Measurements from ENCODE around the gene NELL1. TPM values are rescaled to one million over a fixed set of nuclear protein-coding genes. Genes with fewer than 3 reads are reported as not detected.

NELL1 gene
- not detected for total RNA-seq

GRCh38 chr11:20668844-20669819, at the start of gene NELL1:
TSS of gene NELL1 (plus strand) at chr11:20669586.
- in situ Hi-C loops (cut with MboI; ENCODE audit: low sequenced_read_pairs in 4 of 4) (loop anchor here in 1 of 4 donors (10.0 kb wide), 1 partner anchor 1466 kb away; no protein-coding TSS in a partner anchor), intact Hi-C loops (cut with DNase I; ENCODE audit: low total_unique reads) (loop anchor here (5.0 kb wide), 1 partner anchor 718 kb away; no protein-coding TSS in a partner anchor)
- peaks cover 47 to 57% (median 50%) of the 10 kb centered on the region in 3 donors for H3K27me3 ChIP-seq
- DNase-seq (no peak), ATAC-seq (no peak)
- no peaks in the 10 kb centered on the region for H3K9me3 ChIP-seq
- H3K4me3 ChIP-seq = peak within 1 kb of the TSS; percentile 37 to 50 (median 42)
- H3K27ac ChIP-seq = no peak within 1 kb of the TSS
- no peaks in the 10 kb centered on the region for H3K36me3 ChIP-seq
- TF ChIP-seq CTCF (IDR thresholded peaks at IDR 0.05 in 4 of 5, conservative IDR thresholded peaks at IDR 0.05 in 1 of 5) = no peak
- no peak for TF ChIP-seq POLR2A (IDR thresholded peaks at IDR 0.05)
- H3K4me1 ChIP-seq = peaks cover 0 to 9% of the 10 kb centered on the region in 2 donors

GRCh38 chr11:20620988-20621387, 48.4 kb upstream of the NELL1 start:
- no peak for DNase-seq
- H3K4me1 ChIP-seq = no peaks in the 10 kb centered on the region
- no peak overlapping the region for H3K4me3 ChIP-seq
- no peak overlapping the region for H3K27ac ChIP-seq
- no peaks in the 10 kb centered on the region for H3K27me3 ChIP-seq
- no peaks in the 10 kb centered on the region for H3K9me3 ChIP-seq
- TF ChIP-seq CTCF (IDR thresholded peaks at IDR 0.05 in 4 of 5, conservative IDR thresholded peaks at IDR 0.05 in 1 of 5) (no peak), POLR2A (IDR thresholded peaks at IDR 0.05) (no peak)
- in situ Hi-C loops (cut with MboI; ENCODE audit: low sequenced_read_pairs in 4 of 4) = loop anchor here in 3 of 4 donors (25.0 kb wide), 2 partner anchors 234 to 484 kb away; partner anchors contain the start of gene PRMT3 (in 2 of the 3)
- intact Hi-C loops (cut with DNase I; ENCODE audit: low total_unique reads) = no loop called here
- H3K36me3 ChIP-seq = no peaks in the 10 kb centered on the region
- no peak for ATAC-seq

- intact Hi-C loops (cut with DNase I; ENCODE audit: low total_unique reads) (no loop called here), in situ Hi-C loops (cut with MboI; ENCODE audit: low sequenced_read_pairs in 4 of 4) (loop anchor here in 3 of 4 donors (25.0 kb wide), 2 partner anchors 234 to 484 kb away; partner anchors contain the start of gene PRMT3 (in 2 of the 3))
- TF ChIP-seq POLR2A (IDR thresholded peaks at IDR 0.05) (no peak), CTCF (IDR thresholded peaks at IDR 0.05 in 4 of 5, conservative IDR thresholded peaks at IDR 0.05 in 1 of 5) (no peak)
Measured at GRCh38 chr11:20621679-20622078, 47.7 kb upstream of the NELL1 start.

GRCh38 chr11:20623252-20623651, 46.1 kb upstream of the NELL1 start:
- TF ChIP-seq POLR2A (IDR thresholded peaks at IDR 0.05) (no peak), CTCF (IDR thresholded peaks at IDR 0.05 in 4 of 5, conservative IDR thresholded peaks at IDR 0.05 in 1 of 5) (no peak)
- H3K27ac ChIP-seq = no peak overlapping the region
- intact Hi-C loops (cut with DNase I; ENCODE audit: low total_unique reads) = no loop called here
- no peak for DNase-seq
- in situ Hi-C loops (cut with MboI; ENCODE audit: low sequenced_read_pairs in 4 of 4) = loop anchor here in 3 of 4 donors (25.0 kb wide), 2 partner anchors 236 to 486 kb away; partner anchors contain the start of gene PRMT3 (in 2 of the 3)
- H3K4me1 ChIP-seq = no peaks in the 10 kb centered on the region
- no peaks in the 10 kb centered on the region for H3K36me3 ChIP-seq
- no peaks in the 10 kb centered on the region for H3K27me3 ChIP-seq
- ATAC-seq = no peak
- H3K9me3 ChIP-seq = no peaks in the 10 kb centered on the region
- H3K4me3 ChIP-seq = no peak overlapping the region

More at GRCh38 chr11:20621679-20622078, 47.7 kb upstream of the NELL1 start:
- H3K27ac ChIP-seq = no peak overlapping the region
- H3K36me3 ChIP-seq = no peaks in the 10 kb centered on the region
- H3K4me1 ChIP-seq = no peaks in the 10 kb centered on the region
- no peaks in the 10 kb centered on the region for H3K27me3 ChIP-seq
- no peak for ATAC-seq
- no peaks in the 10 kb centered on the region for H3K9me3 ChIP-seq
- no peak for DNase-seq
- no peak overlapping the region for H3K4me3 ChIP-seq
